A549 (cell line): ENCODE measurements around the gene CACNA1C. TPM values are rescaled to one million over a fixed set of nuclear protein-coding genes. Genes with fewer than 3 reads are reported as not detected.

Source experiments
- ATAC-seq, 2 experiments: fragments of 200-7000 bp in 1 of 2; fragments of >200 bp in 1 of 2; cut with Nextera tagmentation in 1 of 2; cut with Tn5 transposase in 1 of 2; 3 replicates each; pipeline versions ENCODE4 v1.8.0 to v1.9.1; 2018 to 2020; ENCODE audit warnings: mild to moderate bottlenecking in 1 of 2, moderate library complexity in 1 of 2
- CTCF ChIA-PET: fragments of 300-600 bp; sonication (Branson Sonifier 250); formaldehyde crosslinking; extraction: SDS; loops from one replicate; lab custom pipeline; 2021; ENCODE audit warnings: antibody characterized with exemption, inconsistent platforms; lab: Yijun Ruan, JAX
- POLR2A ChIA-PET: fragments of 350-600 bp; formaldehyde crosslinking; extraction: SDS; loops from one replicate; lab custom pipeline; 2021; ENCODE audit warnings: antibody characterized with exemption, inconsistent platforms; lab: Yijun Ruan, JAX
- DNase-seq, 2 experiments: peaks; one replicate each; pipeline versions ENCODE4 v3.0.0 to v3.0.0-alpha.2; 2011 to 2016; ENCODE audit warnings: low read depth in 1 of 2, low spot score in 1 of 2
- FAIRE-seq: peaks from 2 replicates; lab custom pipeline; 2011; peaks lifted over from hg19 to GRCh38; lab: Jason Lieb, UNC
- H3K27ac ChIP-seq, 2 experiments: fragments of >200 bp; sonication (Bioruptor Twin); formaldehyde crosslinking; 3 replicates each; pipeline ENCODE4 v1.5.1; 2016 to 2017
- H3K4me1 ChIP-seq: fragments of >200 bp; sonication (Bioruptor Twin); formaldehyde crosslinking; 3 replicates; pipeline ENCODE4 v1.6.1; 2016
- H3K4me2 ChIP-seq: fragments of >200 bp; sonication (Bioruptor Twin); formaldehyde crosslinking; 3 replicates; pipeline ENCODE4 v1.6.1; 2016
- H3K4me3 ChIP-seq: fragments of >200 bp; sonication (Bioruptor Twin); formaldehyde crosslinking; 3 replicates; pipeline ENCODE4 v1.5.1; 2016
- H3K9me3 ChIP-seq: fragments of >200 bp; sonication (Bioruptor Twin); formaldehyde crosslinking; 3 replicates; pipeline ENCODE4 v1.6.1; 2016
- BCL3 ChIP-seq: fragments of >200 bp; sonication (Bioruptor Twin); formaldehyde crosslinking; IDR thresholded peaks from 3 replicates; pipeline ENCODE4 v1.6.1; 2016
- BHLHE40 ChIP-seq: IDR thresholded peaks from 2 replicates; pipeline ENCODE4 v1.6.1; 2012; ENCODE audit warnings: low read depth, low read length, inconsistent platforms
- CBX2 ChIP-seq: fragments of 200-600 bp; sonication (generic); IDR thresholded peaks from 2 replicates; pipeline ENCODE4 v1.6.1; 2016; ENCODE audit warnings: low read depth, mild to moderate bottlenecking, borderline replicate concordance
- CEBPB ChIP-seq, 2 experiments: fragments of >200 bp in 1 of 2; sonication (Bioruptor Twin) in 1 of 2; formaldehyde crosslinking in 1 of 2; IDR thresholded peaks; 2 replicates each; pipeline ENCODE4 v1.6.1; 2012 to 2016
- CHD2 ChIP-seq: fragments of 150-350 bp; IDR thresholded peaks from 2 replicates; pipeline ENCODE4 v1.6.1; 2014; ENCODE audit warnings: low read length; ENCODE audit not compliant: partially characterized antibody
- CHD4 ChIP-seq: fragments of 200-600 bp; sonication (generic); IDR thresholded peaks from 2 replicates; pipeline ENCODE4 v1.6.1; 2016; ENCODE audit warnings: antibody characterized with exemption, mild to moderate bottlenecking, borderline replicate concordance
- EHF ChIP-seq: fragments of 250-450 bp; sonication (Bioruptor Pico); IDR thresholded peaks from 2 replicates; pipeline ENCODE4 v1.5.0; 2020; ENCODE audit warnings: mild to moderate bottlenecking
- EP300 ChIP-seq, 2 experiments: fragments of >200 bp; sonication (Bioruptor Twin); formaldehyde crosslinking; IDR thresholded peaks; 2 replicates in 1 of 2; 3 replicates in 1 of 2; pipeline ENCODE4 v1.6.1; 2016 to 2017
- FOXS1 ChIP-seq: fragments of 250-450 bp; sonication (Bioruptor Pico); IDR thresholded peaks from 2 replicates; pipeline ENCODE4 v1.5.0; 2020; ENCODE audit warnings: mild to moderate bottlenecking, moderate library complexity
- HES2 ChIP-seq: fragments of >200 bp; sonication (Bioruptor Twin); formaldehyde crosslinking; IDR thresholded peaks from 2 replicates; pipeline ENCODE4 v1.6.1; 2016
- HOXB13 ChIP-seq: fragments of 250-450 bp; sonication (Bioruptor Pico); IDR thresholded peaks from 2 replicates; pipeline ENCODE4 v1.5.0; 2020; ENCODE audit warnings: low read depth, mild to moderate bottlenecking, moderate library complexity
- HOXB5 ChIP-seq: fragments of 250-450 bp; sonication (Bioruptor Pico); IDR thresholded peaks from 2 replicates; pipeline ENCODE4 v1.5.0; 2020; ENCODE audit warnings: mild to moderate bottlenecking, moderate library complexity
- JUN ChIP-seq, 2 experiments: fragments of >200 bp; sonication (Bioruptor Twin); formaldehyde crosslinking; IDR thresholded peaks; 2 replicates in 1 of 2; 3 replicates in 1 of 2; pipeline ENCODE4 v1.6.1; 2016 to 2017
- JUNB ChIP-seq: fragments of >200 bp; sonication (Bioruptor Twin); formaldehyde crosslinking; IDR thresholded peaks from 2 replicates; pipeline ENCODE4 v1.6.1; 2016
- KDM1A ChIP-seq: fragments of 200-600 bp; sonication (generic); IDR thresholded peaks from 2 replicates; pipeline ENCODE4 v1.6.1; 2016; ENCODE audit warnings: low read depth, mild to moderate bottlenecking
- KDM5A ChIP-seq: fragments of 200-600 bp; sonication (generic); IDR thresholded peaks from 2 replicates; pipeline ENCODE4 v1.6.1; 2016; ENCODE audit warnings: antibody characterized with exemption, mild to moderate bottlenecking
- MAFK ChIP-seq: fragments of 450-650 bp; IDR thresholded peaks from 2 replicates; pipeline ENCODE4 v1.6.1; 2014; ENCODE audit not compliant: partially characterized antibody
- MAX ChIP-seq: IDR thresholded peaks from 2 replicates; pipeline ENCODE4 v1.6.1; 2012
- NR3C1 ChIP-seq: fragments of >200 bp; sonication (Bioruptor Twin); formaldehyde crosslinking; IDR thresholded peaks from 3 replicates; pipeline ENCODE4 v1.6.1; 2017
- PBX3 ChIP-seq: IDR thresholded peaks from 2 replicates; pipeline ENCODE4 v1.6.1; 2012
- POLR2AphosphoS2 ChIP-seq: conservative IDR thresholded peaks from 2 replicates; pipeline ENCODE4 v1.6.1; 2012; ENCODE audit warnings: low read length, improper control_type of control experiment, inconsistent platforms
- RNF2 ChIP-seq: fragments of 200-600 bp; sonication (generic); IDR thresholded peaks from 2 replicates; pipeline ENCODE4 v1.6.1; 2016; ENCODE audit warnings: low read depth, mild to moderate bottlenecking, antibody characterized with exemption, moderate library complexity, borderline replicate concordance
- TFCP2L1 ChIP-seq: fragments of 250-450 bp; sonication (Bioruptor Pico); IDR thresholded peaks from 2 replicates; pipeline ENCODE4 v1.5.0; 2021; ENCODE audit warnings: mild to moderate bottlenecking
- WGBS: methylation state at CpG from one replicate; pipeline ENCODE4 v1.1.6; 2017; ENCODE audit errors: missing lambda C conversion rate; 5-methylcytosine and 5-hydroxymethylcytosine counted together
- polyA plus RNA-seq, 4 experiments: library from polyadenylated mRNA; depleted of rRNA in 3 of 4; stranded (reverse); fragments of >200 nt; fragmentation: RNase III in 1 of 4; extraction: RNeasy Plus Mini Kit Qiagen cat#74134 plus additional on column Dnase treatment in 1 of 4; gene quantifications; 2 replicates in 3 of 4; 3 replicates in 1 of 4; pipeline ENCODE4 v1.2.3, GENCODE V29; 2011 to 2017

Gene CACNA1C
- polyA plus RNA-seq, 2 of the 4 experiments (the other 2 are of a cell fraction) = not detected

- FAIRE-seq = no peak
Measured at GRCh38 chr12:2482938-2483660, 430.3 kb downstream of the CACNA1C start.

GRCh38 chr12:2483713-2484112 lies 430.9 kb downstream of the CACNA1C start:
- Histone ChIP-seq H3K27ac (no peak overlapping the region), H3K4me2 (no peak overlapping the region), H3K4me1 (no peaks in the 10 kb centered on the region), H3K4me3 (no peak overlapping the region), H3K9me3 (no peaks in the 10 kb centered on the region)
- FAIRE-seq (no peak), ATAC-seq (no peak), DNase-seq (no peak)
- 3% methylated on average over 3 of the region's 3 CpGs for WGBS
- CTCF ChIA-PET = no interaction called here
- POLR2A ChIA-PET = no interaction called here
- TF ChIP-seq CHD4 = no peak
- TF ChIP-seq HOXB5 (CRISPR knock-in tag) = no peak
- TF ChIP-seq KDM5A = no peak
- no peak for TF ChIP-seq CHD2
- no peak for TF ChIP-seq EP300 (IDR thresholded peaks at IDR 0.05)
- no peak for TF ChIP-seq HOXB13 (CRISPR knock-in tag)
- no peak for TF ChIP-seq CEBPB (IDR thresholded peaks at IDR 0.05)
- TF ChIP-seq HES2 = no peak
- TF ChIP-seq EHF (CRISPR knock-in tag) = no peak
- no peak for TF ChIP-seq FOXS1 (CRISPR knock-in tag)
- TF ChIP-seq MAX = no peak

More at GRCh38 chr12:2482938-2483660, 430.3 kb downstream of the CACNA1C start:
- ATAC-seq = no peak
- H3K4me1 ChIP-seq = no peaks in the 10 kb centered on the region
- H3K9me3 ChIP-seq = no peaks in the 10 kb centered on the region
- no peak overlapping the region for H3K4me3 ChIP-seq
- ChIA-PET POLR2A (no interaction called here), CTCF (no interaction called here)
- TF ChIP-seq BHLHE40 = no peak
- no peak for TF ChIP-seq JUNB
- TF ChIP-seq POLR2AphosphoS2 = no peak
- TF ChIP-seq TFCP2L1 (CRISPR knock-in tag) = no peak
- TF ChIP-seq JUN (IDR thresholded peaks at IDR 0.05) = no peak
- TF ChIP-seq MAFK = no peak
- no peak for TF ChIP-seq RNF2
- no peak for TF ChIP-seq KDM1A
- TF ChIP-seq BCL3 = no peak
- no peak for TF ChIP-seq CEBPB (IDR thresholded peaks at IDR 0.05)
- TF ChIP-seq PBX3 = no peak
- no peak for TF ChIP-seq NR3C1
- no peak for DNase-seq
- no peak overlapping the region for H3K4me2 ChIP-seq
- 11% methylated on average over 13 of the region's 13 CpGs for WGBS
- no peak overlapping the region for H3K27ac ChIP-seq

- 8% methylated on average over 13 of the region's 13 CpGs for WGBS
- Histone ChIP-seq H3K4me3 (no peak overlapping the region), H3K4me1 (no peaks in the 10 kb centered on the region), H3K4me2 (no peak overlapping the region), H3K9me3 (no peaks in the 10 kb centered on the region), H3K27ac (no peak overlapping the region)
- ATAC-seq (no peak), DNase-seq (no peak), FAIRE-seq (no peak)
- ChIA-PET CTCF (no interaction called here), POLR2A (no interaction called here)
- TF ChIP-seq CEBPB (IDR thresholded peaks at IDR 0.05) (no peak), CBX2 (no peak), TFCP2L1 (CRISPR knock-in tag) (no peak)
Measured at GRCh38 chr12:2484141-2484776, 431.5 kb downstream of the CACNA1C start.
